ENCODE results near the gene MAP3K5.

The MAP3K5 gene

DNA sequence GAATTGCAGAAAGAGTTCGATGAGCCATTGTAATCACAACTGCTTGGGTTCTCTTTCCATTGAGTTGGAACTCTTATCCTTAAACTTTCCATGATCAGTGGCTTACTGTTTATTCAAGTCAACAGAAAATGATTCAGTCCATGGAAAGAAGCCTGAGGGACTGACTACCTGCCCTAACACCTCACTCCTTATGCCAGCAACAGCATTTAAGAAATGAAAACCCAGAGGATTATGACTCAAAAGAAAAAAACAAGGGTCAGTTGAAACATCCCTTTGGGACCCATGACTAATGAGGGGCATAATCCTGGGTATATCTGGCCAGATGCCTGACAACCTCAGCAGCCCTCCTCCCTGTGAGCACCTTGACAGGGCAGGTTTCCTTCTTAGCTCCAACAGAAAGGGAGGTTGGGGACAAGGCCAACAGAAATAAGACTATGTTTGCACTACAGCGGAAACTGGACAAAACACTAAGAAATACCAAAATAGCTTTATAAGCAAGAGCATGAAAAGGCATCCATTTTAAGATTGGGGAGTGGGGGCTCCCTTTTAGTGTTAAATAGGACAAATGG lies 106.7 kb downstream of the MAP3K5 start:
- no peak for DNase-seq (ENCODE audit: low read depth)
- TF ChIP-seq, protein P1, sequence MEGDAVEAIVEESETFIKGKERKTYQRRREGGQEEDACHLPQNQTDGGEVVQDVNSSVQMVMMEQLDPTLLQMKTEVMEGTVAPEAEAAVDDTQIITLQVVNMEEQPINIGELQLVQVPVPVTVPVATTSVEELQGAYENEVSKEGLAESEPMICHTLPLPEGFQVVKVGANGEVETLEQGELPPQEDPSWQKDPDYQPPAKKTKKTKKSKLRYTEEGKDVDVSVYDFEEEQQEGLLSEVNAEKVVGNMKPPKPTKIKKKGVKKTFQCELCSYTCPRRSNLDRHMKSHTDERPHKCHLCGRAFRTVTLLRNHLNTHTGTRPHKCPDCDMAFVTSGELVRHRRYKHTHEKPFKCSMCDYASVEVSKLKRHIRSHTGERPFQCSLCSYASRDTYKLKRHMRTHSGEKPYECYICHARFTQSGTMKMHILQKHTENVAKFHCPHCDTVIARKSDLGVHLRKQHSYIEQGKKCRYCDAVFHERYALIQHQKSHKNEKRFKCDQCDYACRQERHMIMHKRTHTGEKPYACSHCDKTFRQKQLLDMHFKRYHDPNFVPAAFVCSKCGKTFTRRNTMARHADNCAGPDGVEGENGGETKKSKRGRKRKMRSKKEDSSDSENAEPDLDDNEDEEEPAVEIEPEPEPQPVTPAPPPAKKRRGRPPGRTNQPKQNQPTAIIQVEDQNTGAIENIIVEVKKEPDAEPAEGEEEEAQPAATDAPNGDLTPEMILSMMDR (IDR thresholded peaks at IDR 0.05; ENCODE audit: control insufficient read depth, extremely low read depth, insufficient read depth), result no peak
- no peak overlapping the region for H3K4me3 ChIP-seq (ENCODE audit: low read depth, low read length)

DNA sequence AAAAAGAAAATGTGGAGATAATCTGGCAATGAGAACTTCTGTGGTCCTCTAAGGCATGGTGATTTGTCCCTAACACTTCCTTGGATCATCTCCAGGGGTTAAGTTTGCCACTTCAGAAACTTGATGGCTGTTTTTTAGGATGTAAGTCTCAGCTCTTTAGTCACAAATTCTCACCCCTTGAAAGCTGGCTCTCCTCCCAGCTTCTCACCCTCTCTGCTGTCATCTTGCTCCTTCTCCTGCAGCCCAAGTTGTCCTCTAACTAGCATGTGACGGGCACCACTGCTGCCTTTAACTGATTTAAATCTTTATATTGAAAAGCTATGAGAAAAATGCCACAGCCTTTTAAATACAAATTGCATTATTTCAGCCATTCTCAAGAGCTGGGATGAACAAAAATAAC lies 107.8 kb downstream of the MAP3K5 start:
- no peak overlapping the region for H3K4me3 ChIP-seq (ENCODE audit: low read depth, low read length)
- DNase-seq (ENCODE audit: low read depth), result no peak
- TF ChIP-seq, protein P1 (IDR thresholded peaks at IDR 0.05; ENCODE audit: control insufficient read depth, extremely low read depth, insufficient read depth), result no peak

DNA sequence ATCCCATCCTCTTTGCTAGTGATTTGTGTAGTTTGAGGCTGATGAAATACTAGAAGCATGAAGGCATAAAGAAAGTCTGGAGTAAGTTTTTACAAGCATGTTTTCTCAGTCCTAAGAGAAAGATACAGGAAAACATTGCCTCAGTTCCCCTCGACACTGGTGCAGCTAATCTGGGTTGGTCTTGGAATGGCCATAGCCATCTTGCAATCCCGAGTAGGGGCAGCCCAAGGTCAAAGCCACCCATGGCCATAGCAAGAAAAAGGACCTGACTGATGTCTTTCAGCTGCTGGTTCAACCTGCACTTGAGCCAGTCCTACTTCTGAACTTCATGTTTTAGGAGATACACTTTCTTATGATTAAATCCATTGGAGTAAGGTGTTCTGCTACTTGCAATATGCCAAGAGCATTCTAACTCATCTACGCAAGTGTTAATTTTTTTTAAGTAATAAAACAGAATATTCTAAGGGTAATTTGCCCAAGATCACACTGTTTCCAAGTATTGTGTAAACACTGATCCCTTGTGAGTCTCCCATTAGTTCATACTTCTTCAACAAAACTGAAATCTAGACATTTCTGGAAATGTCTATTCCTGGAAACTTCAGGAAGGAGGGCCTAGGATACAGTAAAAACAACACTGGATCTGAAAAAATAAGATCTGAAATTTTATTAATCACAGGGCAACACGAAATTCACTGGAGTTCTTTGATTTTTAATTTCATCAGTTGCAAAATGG lies 108.9 kb downstream of the MAP3K5 start:
- TF ChIP-seq, protein P1 (IDR thresholded peaks at IDR 0.05; ENCODE audit: control insufficient read depth, extremely low read depth, insufficient read depth), result no peak
- DNase-seq (ENCODE audit: low read depth), result no peak

DNA sequence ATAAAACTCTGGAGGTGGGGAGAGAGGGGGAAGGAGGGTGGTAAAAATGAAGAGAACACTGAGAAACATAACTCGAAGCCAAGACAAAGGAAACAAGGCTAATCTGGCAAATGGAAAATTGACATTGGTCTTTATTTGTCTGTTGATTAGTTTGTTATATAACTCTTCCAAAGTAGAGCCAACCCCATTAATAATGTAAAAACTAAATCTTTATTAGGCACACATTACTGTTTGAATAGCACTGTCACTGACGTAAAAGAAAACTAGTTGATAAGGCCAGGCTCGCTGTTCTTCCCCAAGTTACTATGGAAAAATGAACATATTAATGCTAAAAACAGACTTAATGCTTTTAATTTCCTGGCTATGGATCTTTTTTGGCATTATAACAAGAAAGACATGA lies 110.0 kb downstream of the MAP3K5 start:
- H3K4me3 ChIP-seq (ENCODE audit: low read depth, low read length), result no peak overlapping the region
- TF ChIP-seq, protein P1 (IDR thresholded peaks at IDR 0.05; ENCODE audit: control insufficient read depth, extremely low read depth, insufficient read depth), result no peak
- DNase-seq (ENCODE audit: low read depth), result peak; percentile 59

More for the DNA sequence above, 108.9 kb downstream of the MAP3K5 start:
- H3K4me3 ChIP-seq (ENCODE audit: low read depth, low read length), result no peak overlapping the region

DNA sequence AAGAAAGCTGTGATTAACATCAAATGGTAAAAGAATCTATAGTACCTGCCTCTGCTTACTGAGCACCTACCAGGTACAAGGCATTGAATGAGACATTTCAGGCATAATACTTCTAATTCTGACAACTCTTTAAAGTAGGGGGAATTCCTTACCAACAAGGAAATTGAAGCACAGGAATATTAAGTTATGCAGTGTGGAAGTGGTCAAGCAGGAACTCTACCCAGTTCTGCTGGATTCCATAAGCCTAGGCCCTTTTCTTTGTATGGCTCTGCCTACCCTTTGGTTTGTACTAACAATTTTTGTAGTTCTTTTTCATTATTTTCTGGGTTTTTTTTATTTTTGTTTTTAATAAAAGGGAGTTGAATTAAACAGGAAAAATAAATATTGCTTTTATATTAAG lies 114.5 kb downstream of the MAP3K5 start:
- no peak overlapping the region for H3K4me3 ChIP-seq (ENCODE audit: low read depth, low read length)
- DNase-seq (ENCODE audit: low read depth), result peak; percentile 49
- TF ChIP-seq, protein P1 (IDR thresholded peaks at IDR 0.05; ENCODE audit: control insufficient read depth, extremely low read depth, insufficient read depth), result no peak

DNA sequence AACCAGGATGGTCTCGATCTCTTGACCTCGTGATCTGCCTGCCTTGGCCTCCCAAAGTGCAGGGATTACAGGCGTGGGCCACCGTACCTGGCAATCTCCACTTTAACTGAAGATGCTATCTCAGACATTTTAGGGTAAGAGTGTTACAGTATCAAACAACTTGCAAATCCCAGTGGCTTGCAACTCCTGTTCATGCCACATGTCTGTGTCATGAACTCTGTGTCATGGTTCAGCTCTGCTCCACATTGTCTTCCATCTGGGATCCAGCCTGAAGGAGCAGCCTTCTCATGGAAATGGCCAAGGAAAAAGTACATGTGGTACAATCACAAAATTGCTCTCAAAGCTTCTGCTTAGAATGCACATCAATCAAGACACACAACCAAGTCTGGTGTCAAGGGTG lies 114.9 kb downstream of the MAP3K5 start:
- H3K4me3 ChIP-seq (ENCODE audit: low read depth, low read length), result no peak overlapping the region
- DNase-seq (ENCODE audit: low read depth), result no peak
- TF ChIP-seq, protein P1 (IDR thresholded peaks at IDR 0.05; ENCODE audit: control insufficient read depth, extremely low read depth, insufficient read depth), result no peak

Data from LNCaP clone FGC (cell line).